Thyroid gland (tissue), 4 donors: ENCODE measurements around the gene TMEM217. TPM values are rescaled to one million over a fixed set of nuclear protein-coding genes. Genes with fewer than 3 reads are reported as not detected.

Experiments
- DNase-seq, 2 donors: peaks; one replicate each; pipeline ENCODE4 v3.0.0-alpha.2; 2019
- H3K27ac ChIP-seq, 3 donors: fragments of 200-600 bp; sonication (generic); 1 replicate in 2 of 3; 2 replicates in 1 of 3; pipeline ENCODE4 v1.5.1; 2016 to 2019; ENCODE audit warnings: mild to moderate bottlenecking in 1 of 3, moderate library complexity in 1 of 3
- H3K27me3 ChIP-seq: fragments of 200-600 bp; sonication (generic); one replicate; pipeline ENCODE4 v1.5.1; 2019
- H3K36me3 ChIP-seq, 2 donors: fragments of 200-600 bp; sonication (generic); one replicate each; pipeline ENCODE4 v1.5.1; 2016 to 2019
- H3K4me1 ChIP-seq, 2 donors: fragments of 200-600 bp; sonication (generic); one replicate each; pipeline ENCODE4 v1.5.1; 2017 to 2019
- H3K4me3 ChIP-seq, 3 donors: fragments of 200-600 bp; sonication (generic); replicated peaks in 1 of 3; 1 replicate in 2 of 3; 2 replicates in 1 of 3; pipeline ENCODE4 v1.5.1; 2016; ENCODE audit warnings: mild to moderate bottlenecking in 1 of 3
- H3K9me3 ChIP-seq: fragments of 200-600 bp; sonication (generic); one replicate; pipeline ENCODE4 v1.5.1; 2017
- CTCF ChIP-seq, 6 experiments: fragments of 200-600 bp in 3 of 6; fragments of 450-650 bp in 3 of 6; sonication (generic) in 3 of 6; IDR thresholded peaks; one replicate each; pipeline ENCODE4 v1.5.1; 2016 to 2019; ENCODE audit warnings: antibody characterized with exemption in 6 of 6, mild to moderate bottlenecking in 2 of 6, inconsistent platforms in 1 of 6, moderate library complexity in 1 of 6
- POLR2A ChIP-seq, 2 donors: fragments of 450-650 bp; IDR thresholded peaks; one replicate each; pipeline ENCODE4 v1.6.1; 2017; ENCODE audit warnings: antibody characterized with exemption in 2 of 2, mild to moderate bottlenecking in 2 of 2, moderate library complexity in 1 of 2
- WGBS, 2 donors: methylation state at CpG; one replicate each; pipeline ENCODE4 v1.1.5; 2017; 5-methylcytosine and 5-hydroxymethylcytosine counted together
- intact Hi-C: fragments of 100-400 bp; cut with DNase I; formaldehyde crosslinking; loops from one replicate; pipeline ENCODE4 v1.15.1; 2023
- total RNA-seq, 4 donors: library from RNA; depleted of rRNA; stranded (reverse); fragments of >200 nt; gene quantifications; one replicate each; pipeline ENCODE4 v1.2.3, GENCODE V29; 2016

The TMEM217 gene
- total RNA-seq, 4 donors from 2014 or later: 0.22 to 3.8 (median 1.0) TPM; not detected in 1

DNA sequence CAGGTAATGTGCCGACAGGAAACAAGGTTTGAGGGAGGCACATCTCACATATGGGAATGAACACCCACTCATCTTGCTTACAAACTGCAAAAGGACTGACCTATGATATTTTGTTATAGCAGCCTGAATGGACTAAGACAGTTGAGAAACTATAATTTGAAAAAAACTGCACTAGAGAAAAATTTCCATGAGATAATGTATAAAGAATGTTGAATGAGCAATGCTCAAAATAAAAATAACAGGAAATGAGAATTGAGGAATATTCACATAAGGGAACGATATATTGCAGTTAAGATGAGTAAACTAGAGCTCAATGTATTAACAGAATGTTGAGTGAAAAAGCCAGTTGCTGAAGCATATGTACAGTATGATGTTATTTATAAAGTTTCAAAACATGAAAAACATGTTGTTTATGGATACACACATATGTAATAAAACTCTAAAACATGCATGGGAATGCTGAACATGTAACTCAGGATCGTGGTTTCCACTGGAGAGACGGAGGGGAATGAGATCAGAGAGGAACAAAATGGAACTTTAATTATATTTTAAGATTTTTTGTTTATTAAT lies 6.6 kb downstream of the TMEM217 start:
- intact Hi-C loops: no loop called here
- Histone ChIP-seq H3K36me3 (no peaks in the 10 kb centered on the region), H3K27me3 (no peaks in the 10 kb centered on the region), H3K9me3 (no peaks in the 10 kb centered on the region), H3K4me1 (peaks cover 0 to 3% of the 10 kb centered on the region in 2 donors), H3K27ac (no peak overlapping the region), H3K4me3 (no peak overlapping the region)
- TF ChIP-seq CTCF (IDR thresholded peaks at IDR 0.05): no peak
- TF ChIP-seq POLR2A (IDR thresholded peaks at IDR 0.05): no peak
- WGBS, 2 donors: 83 to 86% methylated on average over 4 of the region's 4 CpGs
- DNase-seq: no peak

- H3K36me3 ChIP-seq: no peaks in the 10 kb centered on the region
- H3K9me3 ChIP-seq: no peaks in the 10 kb centered on the region
- H3K4me1 ChIP-seq: peaks cover 21 to 56% of the 10 kb centered on the region in 2 donors
- no peaks in the 10 kb centered on the region for H3K27me3 ChIP-seq
- whole genome bisulfite sequencing, 2 donors: 27 to 36% methylated on average over 6 of the region's 6 CpGs
- TF ChIP-seq POLR2A (IDR thresholded peaks at IDR 0.05) (peak in 1 of 2 donors; percentile 46), CTCF (IDR thresholded peaks at IDR 0.05) (no peak)
- no peak overlapping the region for H3K4me3 ChIP-seq
- intact Hi-C loops: no loop called here
- peak; percentile 85 to 88 for DNase-seq
- H3K27ac ChIP-seq: peak overlapping the region; percentile 85 to 92 (median 88)
Observed at GRCh38 chr6:37244430-37245310, 13.3 kb downstream of the TMEM217 start.

- H3K27me3 ChIP-seq: no peaks in the 10 kb centered on the region
- no peak overlapping the region for H3K4me3 ChIP-seq
- intact Hi-C loops: no loop called here
- H3K4me1 ChIP-seq: peaks cover 26 to 64% of the 10 kb centered on the region in 2 donors
- no peaks in the 10 kb centered on the region for H3K36me3 ChIP-seq
- H3K9me3 ChIP-seq: no peaks in the 10 kb centered on the region
- whole genome bisulfite sequencing, 2 donors: 51 to 63% methylated on average over 3 of the region's 3 CpGs
- peak overlapping the region; percentile 85 to 92 (median 88) for H3K27ac ChIP-seq
- DNase-seq: no peak
- TF ChIP-seq POLR2A (IDR thresholded peaks at IDR 0.05): no peak
Observed at GRCh38 chr6:37243816-37244370, 14.1 kb downstream of the TMEM217 start.

- intact Hi-C loops: no loop called here
- Histone ChIP-seq H3K27me3 (no peaks in the 10 kb centered on the region), H3K27ac (peak overlapping the region; percentile 85 to 92 (median 88)), H3K4me3 (no peak overlapping the region), H3K36me3 (no peaks in the 10 kb centered on the region), H3K4me1 (peaks cover 26 to 68% of the 10 kb centered on the region in 2 donors), H3K9me3 (no peaks in the 10 kb centered on the region)
- TF ChIP-seq POLR2A (IDR thresholded peaks at IDR 0.05) (no peak), CTCF (IDR thresholded peaks at IDR 0.05) (no peak)
- WGBS, 2 donors: 90 to 92% methylated on average over 8 of the region's 8 CpGs
- DNase-seq: no peak
Observed at GRCh38 chr6:37243131-37243815, 14.7 kb downstream of the TMEM217 start.

DNA sequence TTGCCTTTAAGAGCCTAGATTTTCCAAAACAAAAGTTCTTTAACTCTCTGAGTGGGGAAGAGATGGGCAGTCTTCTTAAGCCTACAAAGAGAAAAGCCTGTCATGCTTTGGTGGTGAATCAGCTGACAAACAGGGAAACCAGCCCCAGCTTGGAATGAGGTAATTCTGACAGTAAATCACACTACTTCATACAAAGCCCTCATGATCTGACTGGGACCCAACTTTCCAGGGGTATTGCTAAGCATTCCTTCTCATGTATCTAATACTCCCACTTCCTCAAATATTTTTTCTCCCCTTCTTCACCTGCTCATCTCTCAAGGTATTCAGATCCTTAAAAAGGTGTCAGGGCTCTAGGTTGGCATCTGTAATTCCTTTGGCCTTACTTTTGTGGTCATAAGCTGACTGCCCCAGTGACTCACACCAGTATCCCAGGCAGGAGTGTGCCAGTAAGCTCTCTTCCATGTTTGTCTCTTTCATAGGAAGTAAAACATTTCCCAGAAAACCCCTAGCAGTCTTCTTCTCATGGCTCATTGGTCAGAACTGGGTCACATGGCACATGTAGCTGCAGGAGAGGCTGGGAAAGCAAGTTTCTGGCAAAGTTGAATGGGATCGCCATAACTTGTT lies 15.4 kb downstream of the TMEM217 start:
- Histone ChIP-seq H3K9me3 (no peaks in the 10 kb centered on the region), H3K4me3 (no peak overlapping the region), H3K27me3 (no peaks in the 10 kb centered on the region), H3K36me3 (no peaks in the 10 kb centered on the region), H3K27ac (peak overlapping the region; percentile 36 to 88 (median 85)), H3K4me1 (peaks cover 26 to 68% of the 10 kb centered on the region in 2 donors)
- intact Hi-C loops: no loop called here
- TF ChIP-seq CTCF (IDR thresholded peaks at IDR 0.05): no peak
- no peak for TF ChIP-seq POLR2A (IDR thresholded peaks at IDR 0.05)
- peak in 1 of 2 donors; percentile 18 for DNase-seq
- WGBS, 2 donors: 96 to 100% methylated on average over 1 of the region's 1 CpG
